ENCODE data around the gene LIPH.
"Not testable (repeated sequence)": the region's sequence is repeated elsewhere in the genome, so short reads cannot be mapped to it uniquely, and the experiment has no call there.

LIPH gene

DNA sequence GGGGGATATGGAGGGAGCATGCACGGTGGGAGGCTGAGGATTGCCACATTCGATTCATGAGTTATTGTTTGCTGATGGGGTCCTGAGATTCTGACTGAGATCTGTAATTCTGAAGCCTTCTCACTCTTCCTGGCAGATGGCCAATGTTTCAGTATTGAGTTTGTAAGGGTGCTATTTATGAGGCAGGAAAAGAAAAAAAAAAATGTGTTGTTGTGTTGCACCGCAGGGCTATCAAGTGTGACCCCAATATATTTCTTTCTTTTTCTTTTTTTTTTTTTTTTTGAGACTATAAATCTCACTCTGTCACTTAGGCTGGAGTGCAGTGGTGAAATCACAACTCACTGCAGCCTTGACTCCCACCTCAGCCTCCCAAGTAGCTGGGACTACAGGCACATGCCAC is 30.5 kb upstream of the LIPH start:
- H3K79me2 ChIP-seq (ENCODE audit: low read length), result peaks cover 16% of the 10 kb centered on the region
- H3K4me2 ChIP-seq (ENCODE audit: low read length), result no peak overlapping the region
- H3K27ac ChIP-seq (ENCODE audit: low read length), result no peak overlapping the region
- TF ChIP-seq CTCF (IDR thresholded peaks at IDR 0.05; ENCODE audit: low read depth, low read length) (no peak), EZH2phosphoT487 (IDR thresholded peaks at IDR 0.05; ENCODE audit: low read depth) (no peak)
- H3K36me3 ChIP-seq (replicated peaks; ENCODE audit: low read depth, low read length), result no peaks in the 10 kb centered on the region
- H3K9me3 ChIP-seq (ENCODE audit: insufficient read depth, low read length), result no peaks in the 10 kb centered on the region
- no peak overlapping the region for H3K4me3 ChIP-seq (ENCODE audit: low read length)
- no peaks in the 10 kb centered on the region for H3K27me3 ChIP-seq (ENCODE audit: low read depth, low read length)
- H2AFZ ChIP-seq (ENCODE audit: low read depth, low read length), result no peak overlapping the region
- H3K9ac ChIP-seq (ENCODE audit: low read length), result no peak overlapping the region
- H4K20me1 ChIP-seq (ENCODE audit: insufficient read depth, low read length), result no peaks in the 10 kb centered on the region
- H3K4me1 ChIP-seq (ENCODE audit: low read length), result peaks cover 12% of the 10 kb centered on the region; the same call in 1 of the 2 replicates

DNA sequence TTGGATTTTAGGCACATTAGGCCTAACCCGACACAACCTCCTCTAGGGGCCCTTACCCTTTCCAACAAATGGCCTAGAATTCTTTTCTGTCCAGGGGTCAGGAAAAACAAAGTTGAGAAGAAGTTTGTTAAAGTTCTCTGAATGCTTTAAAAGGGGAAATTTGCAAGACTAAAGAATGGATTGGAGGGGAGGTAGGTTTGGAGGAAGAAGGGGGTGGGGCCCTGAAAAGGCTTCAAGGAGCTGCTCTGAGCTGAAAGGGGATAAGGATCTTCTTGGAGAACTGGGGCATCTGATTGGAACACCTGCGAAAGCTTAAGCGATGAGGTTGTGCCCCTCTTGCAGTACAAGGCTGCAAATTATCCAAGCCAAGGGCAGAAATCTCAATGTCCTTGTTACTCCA is 29.8 kb upstream of the LIPH start:
- no peak overlapping the region for H3K4me2 ChIP-seq (ENCODE audit: low read length)
- peaks cover 11% of the 10 kb centered on the region for H3K79me2 ChIP-seq (ENCODE audit: low read length)
- no peak overlapping the region for H2AFZ ChIP-seq (ENCODE audit: low read depth, low read length)
- TF ChIP-seq CTCF (IDR thresholded peaks at IDR 0.05; ENCODE audit: low read depth, low read length), result no peak
- no peak for TF ChIP-seq EZH2phosphoT487 (IDR thresholded peaks at IDR 0.05; ENCODE audit: low read depth)
- H3K4me1 ChIP-seq (ENCODE audit: low read length), result peaks cover 11% of the 10 kb centered on the region; the same call in 1 of the 2 replicates
- H3K4me3 ChIP-seq (ENCODE audit: low read length), result no peak overlapping the region
- H3K9ac ChIP-seq (ENCODE audit: low read length), result no peak overlapping the region
- no peaks in the 10 kb centered on the region for H3K36me3 ChIP-seq (replicated peaks; ENCODE audit: low read depth, low read length)
- H3K9me3 ChIP-seq (ENCODE audit: insufficient read depth, low read length), result no peaks in the 10 kb centered on the region
- no peak overlapping the region for H3K27ac ChIP-seq (ENCODE audit: low read length)
- no peaks in the 10 kb centered on the region for H4K20me1 ChIP-seq (ENCODE audit: insufficient read depth, low read length)
- H3K27me3 ChIP-seq (ENCODE audit: low read depth, low read length), result no peaks in the 10 kb centered on the region

- not testable (repeated sequence) for H3K36me3 ChIP-seq (replicated peaks; ENCODE audit: low read depth, low read length); H3K79me2 ChIP-seq (ENCODE audit: low read length); H4K20me1 ChIP-seq (ENCODE audit: insufficient read depth, low read length); H3K9me3 ChIP-seq (ENCODE audit: insufficient read depth, low read length); H3K27me3 ChIP-seq (ENCODE audit: low read depth, low read length); H3K9ac ChIP-seq (ENCODE audit: low read length); H3K27ac ChIP-seq (ENCODE audit: low read length); H2AFZ ChIP-seq (ENCODE audit: low read depth, low read length)
- peak; percentile 51 for TF ChIP-seq CTCF (IDR thresholded peaks at IDR 0.05; ENCODE audit: low read depth, low read length)
- Histone ChIP-seq H3K4me3 (ENCODE audit: low read length) (peak overlapping the region; percentile 37; the same call in 1 of the 2 replicates), H3K4me2 (ENCODE audit: low read length) (peak overlapping the region; percentile 59), H3K4me1 (ENCODE audit: low read length) (peaks cover 12% of the 10 kb centered on the region; the same call in 1 of the 2 replicates)
These were observed 22.9 kb upstream of the LIPH start for GRCh38 chr3:185575108-185575869.

GRCh38 chr3:185572183-185572582 is 19.8 kb upstream of the LIPH start:
- Histone ChIP-seq H3K4me1 (ENCODE audit: low read length) (peaks cover 12% of the 10 kb centered on the region; the same call in 1 of the 2 replicates), H3K4me3 (ENCODE audit: low read length) (no peak overlapping the region), H3K9me3 (ENCODE audit: insufficient read depth, low read length) (no peaks in the 10 kb centered on the region; the same call in 1 of the 2 replicates), H3K9ac (ENCODE audit: low read length) (no peak overlapping the region), H3K27me3 (ENCODE audit: low read depth, low read length) (no peaks in the 10 kb centered on the region), H3K79me2 (ENCODE audit: low read length) (no peaks in the 10 kb centered on the region), H4K20me1 (ENCODE audit: insufficient read depth, low read length) (no peaks in the 10 kb centered on the region), H3K36me3 (replicated peaks; ENCODE audit: low read depth, low read length) (no peaks in the 10 kb centered on the region), H2AFZ (ENCODE audit: low read depth, low read length) (no peak overlapping the region), H3K27ac (ENCODE audit: low read length) (no peak overlapping the region), H3K4me2 (ENCODE audit: low read length) (no peak overlapping the region)
- no peak for TF ChIP-seq CTCF (IDR thresholded peaks at IDR 0.05; ENCODE audit: low read depth, low read length)
- no peak for TF ChIP-seq EZH2phosphoT487 (IDR thresholded peaks at IDR 0.05; ENCODE audit: low read depth)

Data from OCI-LY3 (cell line).